ENCODE data around the gene SLC34A3.
A peak's percentile ranks its signal among the peaks of the same experiment; 100 is the strongest.

Gene SLC34A3

DNA sequence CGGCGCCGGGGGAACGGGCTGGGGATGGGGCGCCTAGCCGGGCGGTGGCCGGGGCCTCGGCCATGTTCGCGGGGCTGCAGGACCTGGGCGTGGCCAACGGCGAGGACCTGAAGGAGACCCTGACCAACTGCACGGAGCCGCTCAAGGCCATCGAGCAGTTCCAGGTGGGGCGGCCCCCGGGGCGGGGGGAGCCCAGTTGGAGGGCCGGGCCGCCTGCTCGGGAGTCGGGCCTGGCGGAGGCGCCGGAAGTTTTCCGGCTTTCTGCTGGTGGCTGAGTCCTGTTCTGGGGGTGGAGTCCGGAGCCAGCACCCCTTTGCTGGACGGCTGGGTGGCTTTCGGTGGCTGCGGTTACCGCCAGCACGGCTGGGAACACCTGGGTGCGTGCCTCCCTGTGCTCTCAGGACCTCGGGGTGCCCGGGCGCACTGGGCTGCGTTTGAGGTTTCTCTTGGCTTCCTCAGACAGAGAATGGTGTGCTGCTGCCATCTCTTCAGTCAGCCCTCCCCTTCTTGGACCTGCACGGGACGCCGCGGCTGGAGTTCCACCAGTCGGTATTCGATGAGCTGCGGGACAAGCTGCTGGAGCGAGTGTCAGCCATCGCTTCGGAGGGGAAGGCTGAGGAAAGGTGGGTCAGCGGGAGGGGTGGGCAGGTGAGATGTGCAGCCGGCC, 24.9 kb downstream of the SLC34A3 start:
- no peak for DNase-seq (ENCODE audit: low read depth, low spot score)

DNA sequence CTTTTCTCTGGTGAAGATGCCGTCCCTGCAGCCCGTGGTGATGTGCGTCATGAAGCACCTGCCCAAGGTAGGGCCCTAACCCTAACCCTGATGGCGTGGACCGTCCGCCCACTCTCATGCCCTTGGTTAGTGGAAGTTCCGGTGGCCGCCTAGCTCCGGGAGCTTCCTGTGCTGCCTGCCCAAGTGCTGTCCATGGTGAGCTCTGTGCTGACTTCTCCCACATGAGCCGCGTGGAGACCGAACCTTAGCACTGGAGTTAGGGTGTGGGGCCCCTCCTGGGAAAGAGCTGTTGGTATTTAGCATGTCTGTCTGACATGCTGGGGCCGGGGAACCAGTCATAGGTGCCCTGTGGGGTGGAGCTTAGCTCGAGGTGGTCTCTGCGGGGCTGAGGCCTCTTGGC, 25.7 kb downstream of the SLC34A3 start:
- DNase-seq (ENCODE audit: low read depth, low spot score): no peak

DNA sequence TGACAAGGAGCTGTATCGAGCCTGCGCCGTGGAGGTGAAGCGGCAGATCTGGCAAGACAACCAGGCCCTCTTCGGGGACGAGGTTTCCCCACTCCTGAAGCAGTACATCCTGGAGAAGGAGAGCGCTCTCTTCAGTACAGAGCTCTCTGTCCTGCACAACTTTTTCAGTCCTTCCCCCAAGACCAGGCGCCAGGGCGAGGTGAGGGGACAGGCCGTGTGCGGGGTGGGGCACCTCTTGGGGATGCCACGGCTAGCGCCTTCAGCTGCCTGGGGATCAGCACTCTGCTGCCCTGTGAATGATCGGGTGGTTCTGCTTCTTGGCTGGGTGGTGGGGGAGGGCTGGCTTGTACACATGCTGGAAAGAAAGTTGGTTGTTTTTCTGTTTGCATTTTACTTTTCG, 26.2 kb downstream of the SLC34A3 start:
- DNase-seq (ENCODE audit: low read depth, low spot score): no peak

DNA sequence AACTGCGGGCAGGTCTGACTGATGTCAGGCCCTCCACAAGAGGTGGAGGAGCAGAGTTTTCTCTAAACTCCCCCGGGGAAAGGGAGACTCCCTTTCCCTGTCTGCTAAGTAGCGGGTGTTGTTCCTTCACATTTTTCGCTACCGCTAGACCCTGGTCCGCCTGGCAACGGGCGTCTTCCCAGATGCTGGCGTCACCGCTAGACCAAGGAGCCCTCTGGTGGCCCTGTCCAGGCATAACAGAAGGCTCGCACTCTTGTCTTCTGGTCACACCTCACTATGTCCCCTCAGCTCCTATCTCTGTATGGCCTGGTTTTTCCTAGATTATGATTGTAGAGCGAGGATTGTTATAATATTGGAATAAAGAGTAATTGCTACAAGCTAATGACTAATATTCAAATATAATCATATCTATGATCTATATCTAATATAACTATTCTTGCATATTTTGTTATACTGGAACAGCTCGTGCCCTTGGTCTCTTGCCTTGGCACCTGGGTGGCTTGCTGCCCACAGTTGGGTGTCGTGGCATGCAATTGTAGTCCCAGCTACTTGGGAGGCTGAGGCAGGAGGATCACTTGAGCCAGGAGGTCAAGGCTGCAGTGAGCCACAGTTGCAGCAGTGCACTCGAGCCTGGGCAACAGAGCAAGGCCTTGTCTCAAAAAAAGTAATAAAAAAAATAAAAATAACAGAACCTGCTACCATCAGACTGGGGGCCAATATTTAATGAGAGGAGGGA, 31.6 kb downstream of the SLC34A3 start:
- peak; percentile 70 for DNase-seq (ENCODE audit: low read depth, low spot score)

DNA sequence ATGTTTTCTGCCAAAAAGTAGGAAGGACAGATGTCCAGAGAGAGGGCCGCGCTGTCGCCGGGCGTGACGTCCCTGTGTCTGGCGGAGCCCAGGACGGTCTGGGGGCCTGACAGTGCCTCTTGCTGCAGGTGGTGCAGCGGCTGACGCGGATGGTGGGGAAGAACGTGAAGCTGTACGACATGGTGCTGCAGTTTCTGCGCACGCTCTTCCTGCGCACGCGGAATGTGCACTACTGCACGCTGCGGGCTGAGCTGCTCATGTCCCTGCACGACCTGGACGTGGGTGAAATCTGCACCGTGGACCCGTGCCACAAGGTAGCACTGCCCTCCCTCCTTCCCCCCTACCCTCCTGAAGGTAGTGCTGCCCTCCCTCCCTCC, 32.2 kb downstream of the SLC34A3 start:
- DNase-seq (ENCODE audit: low read depth, low spot score): no peak

DNA sequence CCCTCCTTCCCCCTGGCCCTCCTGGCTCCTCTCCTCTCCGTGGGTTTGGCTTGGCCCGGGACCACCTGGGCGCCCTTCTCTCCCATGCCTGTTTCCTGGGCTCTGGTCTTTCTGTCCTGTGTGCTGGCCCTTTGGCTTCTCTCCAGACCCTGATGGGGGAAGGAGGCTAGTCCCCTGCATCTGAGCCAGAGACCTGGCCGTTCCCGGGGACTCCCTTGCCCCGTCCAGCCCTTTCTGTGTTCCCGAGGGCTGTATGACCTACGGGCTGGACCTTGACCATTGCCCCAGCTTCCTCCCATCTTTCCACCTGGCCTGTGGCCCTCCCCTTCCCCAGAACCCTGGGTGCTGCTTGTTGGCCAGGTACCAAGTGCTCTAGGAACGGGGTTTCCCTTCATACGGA, 32.8 kb downstream of the SLC34A3 start:
- no peak for DNase-seq (ENCODE audit: low read depth, low spot score)

DNA sequence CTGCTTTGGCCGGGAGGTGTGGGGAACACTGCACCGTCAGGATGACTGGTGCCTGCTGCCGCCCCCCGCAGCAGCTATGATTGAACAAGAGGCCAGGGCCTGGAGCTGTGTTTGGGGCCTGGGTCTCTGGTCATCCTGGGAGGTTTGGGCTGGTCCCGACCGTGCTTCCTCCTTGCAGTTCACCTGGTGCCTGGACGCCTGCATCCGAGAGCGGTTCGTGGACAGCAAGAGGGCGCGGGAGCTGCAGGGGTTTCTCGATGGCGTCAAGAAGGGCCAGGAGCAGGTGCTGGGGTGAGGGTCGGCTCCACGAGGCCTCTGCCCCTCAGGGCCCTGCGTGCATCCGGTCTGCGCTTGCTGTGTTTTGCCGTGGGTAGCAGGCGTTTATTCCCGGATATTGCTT, 33.4 kb downstream of the SLC34A3 start:
- no peak for DNase-seq (ENCODE audit: low read depth, low spot score)

DNA sequence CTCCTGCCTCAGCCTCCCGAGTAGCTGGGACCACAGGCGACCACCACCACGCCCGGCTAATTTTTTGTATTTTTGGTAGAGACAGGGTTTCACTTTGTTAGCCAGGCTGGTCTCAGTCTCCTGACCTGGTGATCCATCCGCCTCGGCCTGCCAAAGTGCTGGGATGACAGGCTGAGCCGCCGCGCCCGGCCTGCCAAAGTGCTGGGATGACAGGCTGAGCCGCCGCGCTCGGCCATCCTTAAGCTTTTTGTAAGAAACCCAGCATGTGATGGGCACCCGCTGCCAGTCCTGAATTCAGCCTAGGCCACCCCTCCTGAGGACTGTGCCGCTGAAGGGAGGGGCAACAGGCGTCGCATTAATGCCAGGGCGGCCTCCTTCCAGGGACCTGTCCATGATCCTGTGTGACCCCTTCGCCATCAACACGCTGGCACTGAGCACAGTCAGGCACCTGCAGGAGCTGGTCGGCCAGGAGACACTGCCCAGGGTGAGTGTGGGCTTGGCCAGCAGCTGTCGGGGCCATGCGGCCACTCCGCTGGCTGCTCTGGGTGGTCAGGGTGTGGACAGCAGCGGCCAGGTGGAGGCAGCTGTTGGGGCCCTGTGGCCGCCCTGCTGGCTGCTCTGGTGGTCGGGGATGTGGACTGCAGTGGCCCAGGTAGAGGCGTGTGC, 34.9 kb downstream of the SLC34A3 start:
- DNase-seq (ENCODE audit: low read depth, low spot score): no peak

DNA sequence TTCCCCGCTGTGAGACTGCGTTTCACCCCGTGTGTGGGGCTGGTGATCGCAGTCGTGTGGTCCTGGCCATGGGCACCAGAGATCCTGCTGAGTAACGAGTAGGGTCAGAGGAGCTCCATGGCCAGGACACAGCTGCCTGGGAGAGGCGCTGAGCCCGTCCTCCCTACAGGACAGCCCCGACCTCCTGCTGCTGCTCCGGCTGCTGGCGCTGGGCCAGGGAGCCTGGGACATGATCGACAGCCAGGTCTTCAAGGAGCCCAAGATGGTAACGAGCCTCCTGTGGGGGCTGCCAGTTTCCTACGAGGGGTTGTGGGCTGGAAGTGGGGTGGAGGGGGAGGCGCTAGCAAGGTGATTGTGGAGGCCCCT, 35.4 kb downstream of the SLC34A3 start:
- no peak for DNase-seq (ENCODE audit: low read depth, low spot score)

DNA sequence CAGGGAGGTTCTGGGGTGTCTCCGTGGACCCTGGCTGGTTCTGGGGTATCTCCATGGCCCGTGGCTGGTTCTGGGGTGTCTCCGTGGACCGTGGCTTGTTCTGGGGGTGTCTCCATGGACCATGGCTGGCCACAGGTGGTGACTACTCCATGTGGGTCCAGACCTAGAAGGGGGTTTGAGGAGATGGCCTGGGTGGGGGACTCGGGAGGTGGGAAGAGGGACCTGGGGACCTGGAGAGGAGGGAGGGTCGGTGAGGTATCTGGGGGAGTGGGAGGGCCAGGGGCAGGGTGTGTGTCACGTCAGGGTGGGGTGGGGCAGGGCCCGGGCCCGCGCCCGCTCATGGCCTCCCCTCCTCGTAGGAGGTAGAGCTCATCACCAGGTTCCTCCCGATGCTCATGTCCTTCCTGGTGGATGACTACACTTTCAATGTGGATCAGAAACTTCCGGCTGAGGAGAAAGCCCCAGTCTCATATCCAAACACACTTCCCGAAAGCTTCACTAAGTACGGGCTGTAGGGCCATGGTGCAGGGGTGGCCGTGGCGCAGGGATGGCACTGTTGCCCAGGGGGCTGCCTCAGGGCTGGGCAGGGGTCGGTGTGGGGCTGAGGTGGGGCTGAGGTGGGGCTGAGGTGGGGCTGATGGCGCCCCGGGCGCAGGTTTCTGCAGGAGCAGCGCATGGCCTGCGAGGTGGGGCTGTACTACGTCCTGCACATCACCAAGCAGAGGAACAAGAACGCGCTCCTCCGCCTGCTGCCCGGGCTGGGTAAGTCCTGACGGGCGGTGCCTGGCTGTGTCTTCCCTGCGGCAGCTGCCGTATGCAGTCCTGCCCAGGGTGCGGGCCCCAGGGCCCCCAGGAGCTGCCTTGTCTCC, 36.1 kb downstream of the SLC34A3 start:
- no peak for DNase-seq (ENCODE audit: low read depth, low spot score)

DNA sequence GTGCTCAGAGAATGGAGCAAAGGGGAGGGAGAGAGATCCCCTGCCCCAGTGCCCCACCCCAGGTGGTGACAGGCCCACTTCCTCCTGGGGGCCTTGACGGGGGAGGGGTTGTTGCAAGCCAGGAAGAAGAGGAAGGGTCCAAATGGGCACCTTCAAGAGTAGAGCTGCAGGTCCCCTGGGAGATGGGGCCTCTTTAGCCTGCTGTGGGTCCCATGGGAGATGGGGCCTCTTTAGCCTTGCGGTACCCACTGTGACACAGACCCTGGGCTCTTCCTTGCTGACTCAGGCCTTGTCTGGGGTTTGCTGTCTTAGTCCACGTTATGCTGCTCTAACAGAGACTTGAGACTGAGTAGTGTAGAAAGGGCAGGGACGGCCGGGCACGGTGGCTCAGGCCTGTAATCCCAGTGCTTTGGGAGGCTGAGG, 37.2 kb downstream of the SLC34A3 start:
- no peak for DNase-seq (ENCODE audit: low read depth, low spot score)

DNA sequence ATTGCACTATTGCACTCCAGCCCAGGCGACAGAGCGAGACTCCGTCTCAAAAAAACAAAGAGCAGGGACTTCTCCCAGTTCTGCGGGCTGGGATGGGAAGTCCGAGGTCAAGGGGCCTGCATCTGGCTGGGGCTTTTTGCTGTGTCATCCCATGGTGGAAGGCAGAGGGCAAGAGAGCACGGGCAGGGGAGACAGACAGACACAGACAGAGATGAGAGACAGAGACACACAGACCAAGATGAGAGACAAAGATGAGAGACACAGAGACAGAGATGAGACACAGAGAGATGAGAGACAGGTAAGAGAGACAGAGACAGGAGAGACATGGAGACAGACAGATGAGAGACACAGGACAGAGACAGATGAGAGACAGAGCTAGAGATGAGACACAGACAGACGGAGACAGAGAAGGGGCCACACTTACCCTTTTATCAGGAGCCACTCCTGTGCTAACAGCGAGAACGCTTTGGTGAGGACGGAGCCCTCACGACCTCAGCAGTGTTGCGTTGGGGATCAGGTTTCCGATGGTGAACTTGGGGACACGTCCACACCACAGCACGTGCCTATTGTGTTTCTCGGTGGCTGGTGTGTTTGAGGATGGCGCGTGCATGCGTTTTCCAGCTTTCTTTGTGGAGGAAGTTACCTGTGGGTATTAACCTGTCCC, 38.0 kb downstream of the SLC34A3 start:
- no peak for DNase-seq (ENCODE audit: low read depth, low spot score)

DNA sequence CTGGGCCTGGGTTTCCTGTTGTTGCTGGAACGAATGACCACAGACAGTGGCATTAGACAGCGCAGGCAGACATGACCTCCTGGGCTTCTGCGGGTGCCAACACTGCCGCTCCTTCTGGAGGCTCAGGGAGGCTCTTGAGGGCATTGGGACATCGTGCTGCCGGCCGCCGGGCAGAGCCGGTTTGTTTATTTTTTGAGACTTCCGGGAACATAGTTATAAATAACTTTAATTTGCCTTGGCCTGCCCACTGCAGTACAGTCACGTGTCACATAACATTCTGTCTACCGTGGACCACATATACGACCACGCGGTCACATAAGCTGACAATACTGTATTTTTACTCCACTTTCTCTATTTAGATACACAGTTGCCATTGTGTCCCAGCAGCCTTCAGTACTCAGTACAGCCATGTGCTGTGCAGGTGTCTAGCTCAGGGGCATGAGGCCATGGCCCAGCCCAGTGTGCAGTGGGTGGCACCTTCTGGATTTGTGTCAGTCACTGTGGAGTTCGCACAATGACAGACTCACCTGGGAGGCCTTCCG, 38.6 kb downstream of the SLC34A3 start:
- DNase-seq (ENCODE audit: low read depth, low spot score): no peak

DNA sequence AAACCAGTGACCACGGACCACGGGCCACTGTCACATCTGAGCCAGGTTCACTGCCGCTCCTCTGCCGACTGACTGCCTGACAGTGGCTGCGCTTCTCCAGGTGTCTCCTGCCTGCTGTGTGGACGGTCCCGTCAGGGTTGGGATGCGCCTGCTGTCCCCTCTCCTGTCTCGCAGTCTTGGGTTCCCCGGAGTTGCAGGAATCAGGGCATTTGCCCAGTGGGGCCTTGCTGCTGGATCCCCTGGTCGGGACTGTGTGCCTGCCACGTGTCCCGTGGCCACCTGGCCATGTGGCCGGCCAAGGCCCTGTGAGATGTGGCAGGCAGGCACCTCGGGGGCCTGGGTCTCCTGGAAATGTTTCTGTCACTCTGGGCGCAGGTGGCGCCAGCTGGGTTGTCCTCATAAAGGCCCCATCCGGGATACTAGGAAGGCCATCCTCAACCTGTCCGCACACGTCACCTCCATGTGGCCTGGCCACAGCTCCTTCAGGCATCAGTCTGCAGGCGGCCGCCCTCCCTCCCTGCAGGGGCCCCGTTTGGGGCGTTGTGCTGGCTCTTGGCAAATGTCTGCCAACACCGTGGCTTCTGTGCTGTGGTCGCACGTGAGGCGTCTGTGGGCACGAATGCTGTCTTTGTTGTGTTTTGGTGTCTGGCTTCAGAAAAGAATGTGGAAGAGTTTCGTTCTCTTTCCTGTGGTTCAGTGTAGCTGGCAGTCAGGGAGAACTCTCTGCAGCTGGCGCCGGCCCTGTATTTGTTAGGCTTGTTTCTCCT, 40.4 kb downstream of the SLC34A3 start:
- DNase-seq (ENCODE audit: low read depth, low spot score): peak; percentile 82

DNA sequence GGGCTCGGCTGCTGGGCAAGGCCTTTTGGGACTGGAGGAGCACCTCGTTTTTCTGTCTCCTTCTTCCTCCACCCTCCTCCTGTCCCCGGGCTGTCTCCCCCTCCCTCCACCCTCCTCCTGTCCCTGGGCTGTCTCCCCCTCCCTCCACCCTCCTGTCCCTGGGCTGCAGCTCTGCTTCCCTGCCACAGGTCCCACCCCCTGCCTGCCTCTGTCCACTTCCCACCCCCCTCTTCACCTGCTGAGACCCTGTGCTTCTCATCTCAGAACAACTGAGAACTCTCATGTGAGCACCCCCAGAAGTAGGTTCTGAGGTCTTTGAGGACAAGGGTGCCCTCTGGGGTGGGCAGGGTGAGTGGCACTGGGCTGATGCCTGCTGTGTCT, 41.0 kb downstream of the SLC34A3 start:
- DNase-seq (ENCODE audit: low read depth, low spot score): no peak

DNA sequence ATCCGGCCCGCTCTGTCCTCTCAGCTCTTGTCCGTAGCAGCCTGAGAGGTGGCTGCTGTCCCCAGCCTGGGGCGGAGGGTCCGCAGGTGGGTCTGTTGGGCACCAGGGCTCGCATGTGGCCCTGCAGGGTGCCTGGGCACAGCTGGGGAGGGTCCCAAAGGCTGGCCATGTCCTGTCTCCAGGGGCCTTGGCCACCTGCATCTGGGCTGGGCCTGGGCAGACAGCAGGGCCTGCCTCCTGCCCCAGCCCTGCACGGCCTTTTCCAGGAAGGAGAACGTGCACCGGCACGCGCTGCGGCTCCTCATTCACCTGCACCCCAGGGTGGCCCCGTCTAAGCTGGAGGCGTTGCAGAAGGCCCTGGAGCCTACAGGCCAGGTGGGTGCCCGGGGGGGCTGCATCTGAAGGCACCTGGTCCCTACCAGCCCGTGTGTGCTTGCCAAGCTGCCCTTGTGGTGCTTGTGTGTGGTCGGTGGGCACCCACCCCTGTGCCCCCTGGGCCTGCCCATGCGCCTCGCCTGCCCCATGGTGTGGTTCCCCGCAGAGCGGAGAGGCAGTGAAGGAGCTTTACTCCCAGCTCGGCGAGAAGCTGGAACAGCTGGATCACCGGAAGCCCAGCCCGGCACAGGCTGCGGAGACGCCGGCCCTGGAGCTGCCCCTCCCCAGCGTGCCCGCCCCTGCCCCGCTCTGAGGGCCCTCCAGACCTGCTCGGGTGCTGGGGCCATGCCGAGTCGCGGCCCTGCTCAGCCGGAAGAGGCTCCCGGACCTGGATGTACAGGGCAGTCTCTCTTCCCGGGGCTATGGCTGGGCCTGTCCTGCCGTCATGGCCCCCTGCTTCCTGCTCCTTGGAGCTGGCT, 41.8 kb downstream of the SLC34A3 start:
- DNase-seq (ENCODE audit: low read depth, low spot score): no peak

DNA sequence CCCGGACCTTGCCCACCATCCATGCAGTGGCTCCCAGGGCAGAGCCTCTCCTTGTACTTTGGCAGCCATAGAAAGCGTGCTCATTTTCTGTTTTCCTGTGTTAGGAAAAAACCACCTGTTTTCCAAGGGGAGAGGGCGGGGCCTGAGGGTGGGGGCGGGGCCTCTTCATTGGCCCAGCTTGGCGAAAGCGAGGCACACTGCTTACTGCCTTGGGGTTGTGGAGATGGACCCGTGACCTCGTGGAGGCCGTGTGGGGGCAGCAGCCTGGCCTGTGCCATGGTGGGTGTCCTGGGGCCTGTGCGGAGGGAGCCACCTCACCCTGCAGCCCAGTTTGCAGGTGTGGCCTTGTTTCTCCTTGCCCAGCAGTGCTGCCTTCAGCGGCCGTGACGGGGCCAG, 42.4 kb downstream of the SLC34A3 start:
- no peak for DNase-seq (ENCODE audit: low read depth, low spot score)

DNA sequence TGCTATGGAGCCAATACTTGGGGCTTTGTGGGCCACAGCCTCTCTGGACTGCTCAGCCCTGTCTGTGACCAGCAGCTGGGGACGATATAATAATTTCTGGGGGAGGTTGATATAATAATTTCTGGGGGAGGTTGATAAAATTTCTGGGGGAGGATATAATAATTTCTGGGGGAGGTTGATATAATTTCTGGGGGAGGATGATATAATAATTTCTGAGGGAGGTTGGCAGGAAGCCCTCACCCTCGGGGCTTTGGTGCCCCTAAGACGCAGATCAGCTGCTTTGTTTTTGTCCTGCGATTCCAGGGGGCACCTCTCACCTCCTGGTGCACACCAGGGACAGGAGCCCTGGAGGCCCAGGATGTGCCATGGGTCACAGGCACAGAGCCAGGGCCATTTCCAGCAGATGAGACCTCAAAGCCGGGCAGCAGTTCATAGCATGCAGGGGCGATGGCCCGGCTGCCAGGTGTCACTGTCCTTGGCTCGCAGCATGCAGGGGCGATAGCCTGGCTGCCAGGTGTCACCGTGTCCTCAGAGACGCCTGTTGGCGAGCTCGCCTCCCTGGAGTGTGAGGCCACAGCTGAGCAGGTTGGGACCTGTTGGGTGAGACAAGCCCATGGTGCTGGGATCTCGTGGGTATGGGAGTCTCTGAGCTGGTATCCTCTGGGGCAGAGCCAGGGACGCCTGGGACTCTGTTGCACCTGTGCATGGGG, 43.1 kb downstream of the SLC34A3 start:
- DNase-seq (ENCODE audit: low read depth, low spot score): peak; percentile 0

DNA sequence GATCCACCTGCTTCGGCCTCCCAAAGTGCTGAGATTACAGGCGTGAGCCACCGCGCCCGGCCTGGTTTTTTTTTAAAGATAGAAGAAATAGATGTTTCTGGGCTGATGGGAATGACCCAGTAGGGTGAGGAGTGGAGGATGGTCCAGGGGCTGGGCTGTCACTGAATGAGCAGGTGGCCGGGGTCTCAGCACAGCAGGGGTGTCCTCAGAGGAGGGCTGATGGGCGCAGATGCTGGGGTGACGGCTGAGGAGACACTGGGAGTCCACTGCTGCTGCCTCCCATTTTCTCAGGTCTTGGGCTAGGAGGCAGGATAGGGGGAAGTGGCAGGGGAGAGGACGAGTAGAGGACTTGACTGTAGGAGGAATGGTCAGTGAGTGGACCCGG, 44.5 kb downstream of the SLC34A3 start:
- no peak for DNase-seq (ENCODE audit: low read depth, low spot score)

Data from astrocyte of the hippocampus (primary cell).